Activated naive CD4-positive, alpha-beta T cell treated with Interleukin-2 at 50 U/mL for 16 hours (primary cell): ENCODE measurements around the gene RCSD1.

ENCODE experiments used
- DNase-seq: peaks from one replicate; pipeline ENCODE4 v3.0.0-alpha.2; 2020

RCSD1 gene

DNA sequence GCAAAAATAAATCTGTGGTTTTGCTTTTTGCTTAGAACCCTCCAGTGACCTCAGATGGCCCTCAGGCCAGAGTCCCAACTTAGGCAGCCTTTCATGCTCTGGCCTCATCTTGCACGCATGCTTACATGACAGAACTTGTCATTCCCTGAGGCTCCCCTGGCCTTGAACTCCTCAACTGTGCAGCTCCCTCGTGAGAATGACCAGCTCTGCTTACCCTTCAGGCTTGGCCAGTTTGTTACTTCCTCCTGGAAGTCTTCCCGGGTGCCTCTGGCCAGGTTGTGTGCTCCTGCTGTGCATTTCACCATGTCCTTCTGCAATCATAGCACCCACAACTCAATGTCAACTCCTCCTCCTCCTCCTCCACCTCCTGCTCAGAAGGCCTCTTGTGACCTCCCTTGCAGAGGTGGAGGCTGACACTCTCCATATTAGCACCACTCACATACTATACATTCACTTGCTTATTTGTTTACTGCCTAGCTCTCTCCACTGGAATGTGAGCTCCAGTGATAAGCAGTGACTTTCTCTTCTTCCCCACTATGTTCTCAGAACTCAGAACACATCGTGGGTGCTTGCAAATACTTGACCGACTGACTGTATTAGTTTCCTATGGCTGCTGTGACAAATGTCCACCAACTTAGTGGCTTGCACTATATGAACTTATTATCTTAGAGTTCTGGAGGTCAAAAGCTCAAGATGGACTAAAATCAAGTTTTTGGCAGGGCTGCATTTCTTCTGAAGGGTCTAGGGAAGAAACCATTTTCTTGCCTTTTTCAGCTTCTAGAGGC is 41.9 kb downstream of the RCSD1 start:
- DNase-seq = no peak

DNA sequence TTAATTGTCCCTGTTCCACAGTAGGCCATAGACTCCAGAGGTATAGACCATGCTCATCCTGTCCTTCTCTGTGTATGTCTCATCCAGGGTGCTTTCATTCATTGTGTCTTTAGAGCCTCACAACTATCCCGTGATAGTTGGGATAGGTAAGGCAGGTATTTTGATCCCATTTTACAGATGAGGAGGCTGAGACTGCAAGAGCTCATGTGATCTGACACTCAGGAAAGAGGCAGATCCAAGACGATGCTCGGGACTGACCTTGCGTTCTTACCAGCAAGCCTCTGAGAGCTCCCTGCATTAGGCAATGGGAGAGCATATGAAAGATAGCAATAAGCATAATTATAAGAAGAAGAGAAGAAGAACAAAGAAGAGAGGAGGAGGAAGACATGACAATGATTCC is 42.8 kb downstream of the RCSD1 start:
- no peak for DNase-seq

DNA sequence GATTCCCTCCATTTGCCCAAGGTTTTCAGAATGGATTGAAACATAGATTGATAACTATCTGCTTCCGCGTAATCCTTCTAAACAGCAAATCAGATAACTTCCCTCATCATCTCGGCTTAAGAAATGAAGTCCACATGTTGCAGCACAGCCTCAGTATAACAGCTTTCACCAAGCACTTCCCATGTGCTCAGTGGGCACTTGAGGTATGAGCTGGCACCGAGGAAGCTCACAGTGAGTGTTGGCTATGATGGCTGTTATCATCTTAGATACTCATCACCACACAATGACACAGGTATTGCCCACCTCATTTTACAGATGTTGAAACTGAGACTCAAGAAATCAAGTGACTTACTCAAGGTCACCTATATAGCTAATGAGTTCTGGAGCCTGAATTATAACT is 43.2 kb downstream of the RCSD1 start:
- no peak for DNase-seq

DNA sequence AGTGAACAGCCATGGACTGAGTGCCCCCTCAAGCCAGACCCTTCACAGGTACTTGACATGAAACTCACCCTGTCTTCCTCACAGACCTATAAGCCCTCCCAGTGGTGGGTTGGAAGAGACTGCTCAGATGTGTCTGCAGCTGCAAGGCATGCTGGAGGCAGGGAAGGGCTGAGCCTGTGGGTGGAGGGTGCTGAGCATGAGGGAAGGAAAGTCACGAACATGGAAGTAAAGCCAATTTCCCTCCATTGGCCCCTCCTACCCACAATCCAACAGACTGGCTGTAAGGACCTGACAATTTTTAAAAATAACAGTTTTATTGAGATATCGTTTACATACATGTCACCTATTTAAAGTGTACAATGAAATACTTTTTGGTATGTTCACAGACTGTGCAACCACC is 44.1 kb downstream of the RCSD1 start:
- DNase-seq = no peak

DNA sequence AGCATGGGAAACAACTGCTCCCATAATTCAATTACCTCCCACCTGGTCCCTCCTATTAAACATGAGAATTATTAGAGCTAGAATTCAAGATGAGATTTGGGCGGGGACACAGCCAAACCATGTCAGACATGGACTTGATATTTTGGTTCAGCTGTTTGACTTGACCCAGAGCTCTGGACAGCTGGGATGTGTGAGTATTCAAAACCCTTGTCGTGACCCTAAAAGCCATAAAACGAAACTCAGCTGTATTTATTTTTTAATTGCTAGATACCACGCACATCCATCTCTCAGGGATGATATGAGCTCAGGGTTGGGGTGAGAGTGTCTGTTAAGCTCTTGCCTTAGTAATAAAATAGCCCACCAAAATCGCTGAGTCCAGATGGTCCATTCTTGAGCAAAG is 45.4 kb downstream of the RCSD1 start:
- DNase-seq = no peak

DNA sequence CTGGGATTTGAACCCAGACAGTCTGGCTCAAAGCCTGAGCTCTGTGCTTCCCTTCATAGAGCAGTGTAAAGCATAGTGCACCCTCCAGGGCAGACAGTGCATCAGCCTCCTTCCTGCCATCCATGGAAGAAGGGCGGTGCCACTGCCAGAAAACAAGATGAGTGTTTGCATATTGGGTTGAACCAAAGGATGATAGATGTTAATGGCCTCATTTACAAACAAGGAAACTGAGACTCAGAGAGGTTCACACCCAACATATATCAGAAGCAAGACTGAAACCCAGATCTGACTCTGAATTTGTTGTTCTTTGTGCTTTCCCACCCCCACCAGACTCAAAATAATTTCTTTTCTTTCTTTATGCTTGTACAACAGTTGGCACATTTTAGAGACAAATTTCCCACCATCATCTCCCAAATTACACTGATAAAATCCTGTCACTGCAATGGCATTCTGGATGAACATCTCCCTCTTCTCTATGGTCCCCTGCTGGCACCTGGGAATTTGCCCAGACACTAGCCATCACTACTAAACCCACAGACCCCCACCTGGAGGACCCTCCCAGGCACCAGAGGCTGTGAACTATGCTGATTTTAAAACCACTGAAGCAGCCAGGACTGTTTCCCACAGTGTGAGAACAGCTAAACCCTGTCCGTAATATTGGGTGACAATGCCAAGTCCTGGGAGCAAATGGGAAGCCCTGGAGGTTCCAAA is 46.3 kb downstream of the RCSD1 start:
- DNase-seq = peak; percentile 10

DNA sequence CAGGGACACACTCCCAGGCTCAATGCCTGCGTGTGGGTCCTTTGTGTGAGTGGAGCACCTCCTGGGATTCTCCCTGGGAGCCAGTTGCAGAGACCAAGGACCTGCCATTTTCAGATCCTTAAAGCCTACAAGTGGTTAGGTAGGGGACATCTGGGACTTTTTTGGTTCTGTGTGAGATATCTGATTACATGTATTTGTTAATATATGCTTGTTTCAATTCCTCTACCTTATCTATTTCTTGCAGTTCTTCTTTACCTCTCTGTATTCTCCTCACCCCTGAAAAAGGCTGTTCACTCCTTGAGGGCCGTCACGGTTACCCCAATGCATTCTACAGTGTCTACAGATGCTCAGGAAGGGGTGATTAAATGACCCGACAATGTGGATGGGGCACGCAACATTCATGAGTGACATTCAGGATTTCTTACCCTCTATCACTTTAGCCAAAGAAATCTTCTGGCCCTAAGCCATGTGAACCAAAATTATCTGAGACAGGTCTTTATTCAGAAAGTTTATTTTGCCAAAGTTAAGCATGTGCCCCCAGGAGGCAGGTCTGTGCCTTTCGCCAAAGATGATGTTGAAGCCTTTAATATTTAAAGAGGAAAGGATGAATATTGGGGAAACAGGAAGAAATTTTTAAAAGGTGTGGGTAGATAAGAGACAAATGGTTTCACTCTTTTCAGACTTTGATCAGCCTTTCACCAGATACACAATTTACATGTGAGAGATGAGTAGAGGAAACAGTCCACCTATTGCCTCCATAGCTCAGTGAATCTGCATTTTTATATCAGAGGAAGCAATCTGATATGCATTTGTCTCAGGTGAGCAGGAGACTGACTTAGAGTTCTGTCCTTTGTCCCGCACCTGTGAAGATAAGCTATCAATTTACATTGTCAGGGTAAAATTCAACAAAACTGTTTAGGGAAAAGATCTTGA is 47.1 kb downstream of the RCSD1 start:
- no peak for DNase-seq

DNA sequence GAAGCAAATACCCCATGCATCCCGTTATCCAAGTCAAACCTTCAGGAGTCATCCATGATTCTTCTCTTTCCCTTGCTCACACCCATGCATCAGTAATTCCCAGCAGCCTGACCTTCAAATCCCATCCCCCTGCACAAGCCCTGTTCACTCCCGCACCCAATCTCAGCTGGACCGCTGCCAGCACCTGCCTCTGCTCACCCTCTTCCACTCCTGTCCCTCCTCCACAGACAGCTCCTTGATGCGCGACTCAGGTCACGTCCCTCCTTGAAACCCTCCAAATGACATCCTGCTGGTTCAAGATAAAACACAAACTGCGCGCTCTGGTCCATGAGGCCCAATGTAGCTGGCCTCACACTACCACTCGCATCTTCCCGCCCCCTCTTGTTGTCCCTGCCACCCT is 48.4 kb downstream of the RCSD1 start:
- no peak for DNase-seq

DNA sequence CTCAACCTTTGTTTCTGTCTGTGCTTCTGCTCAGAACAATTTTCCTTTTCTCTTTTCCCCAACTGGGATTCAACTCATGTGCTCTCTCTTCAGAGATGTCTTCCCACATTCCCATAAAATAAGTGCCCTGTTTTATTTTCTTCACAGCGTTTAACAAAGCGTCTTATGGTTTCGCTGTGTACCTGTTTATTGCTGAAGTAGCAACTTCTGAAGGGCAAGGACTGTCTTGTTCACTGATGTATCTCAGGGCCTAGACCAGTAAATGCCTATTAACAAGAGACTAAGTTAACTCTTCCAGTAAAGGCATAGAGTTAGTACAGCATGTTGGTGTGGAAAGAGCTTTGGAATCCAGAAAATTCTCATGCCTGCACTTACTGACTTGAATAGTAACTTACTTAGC is 48.8 kb downstream of the RCSD1 start:
- DNase-seq = no peak

DNA sequence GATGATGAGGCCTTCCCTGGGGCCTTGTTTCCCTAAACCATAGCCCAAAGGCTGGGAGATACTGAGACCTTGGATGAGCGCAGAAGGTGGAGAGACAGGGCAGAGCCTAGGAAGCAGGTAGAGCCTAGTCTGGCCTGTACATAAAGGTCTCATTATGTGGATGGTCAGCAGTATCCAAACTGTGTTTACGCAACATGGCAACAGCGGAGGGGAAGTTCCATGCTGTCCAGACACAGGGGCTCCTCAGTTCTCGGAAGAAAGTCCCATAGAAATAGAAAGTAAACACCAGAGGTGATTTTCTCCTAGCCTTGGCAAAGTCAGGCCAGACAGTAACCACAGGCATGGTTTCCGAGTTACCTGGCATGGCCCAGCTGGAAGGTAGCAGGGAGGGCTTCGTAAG is 49.7 kb downstream of the RCSD1 start:
- DNase-seq = no peak

DNA sequence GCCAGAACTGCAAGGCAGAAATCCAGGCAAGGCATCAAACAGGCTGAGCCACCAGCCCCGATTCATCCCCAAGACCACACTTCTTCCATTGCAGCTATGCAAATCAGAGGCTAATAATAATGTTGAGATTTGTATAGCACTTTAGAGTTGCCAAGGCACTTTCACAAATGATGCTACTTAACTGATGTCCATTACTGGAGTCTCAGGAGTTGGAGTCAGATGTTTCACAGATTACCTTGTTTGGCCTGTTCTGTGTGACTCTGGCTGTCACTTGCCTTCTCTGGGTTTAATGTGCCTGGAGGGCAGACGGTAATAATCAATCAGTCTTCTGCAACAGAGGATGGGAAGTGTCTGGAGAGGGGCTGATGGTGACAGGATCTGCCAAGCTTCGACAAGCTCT is 51.0 kb downstream of the RCSD1 start:
- DNase-seq = no peak

DNA sequence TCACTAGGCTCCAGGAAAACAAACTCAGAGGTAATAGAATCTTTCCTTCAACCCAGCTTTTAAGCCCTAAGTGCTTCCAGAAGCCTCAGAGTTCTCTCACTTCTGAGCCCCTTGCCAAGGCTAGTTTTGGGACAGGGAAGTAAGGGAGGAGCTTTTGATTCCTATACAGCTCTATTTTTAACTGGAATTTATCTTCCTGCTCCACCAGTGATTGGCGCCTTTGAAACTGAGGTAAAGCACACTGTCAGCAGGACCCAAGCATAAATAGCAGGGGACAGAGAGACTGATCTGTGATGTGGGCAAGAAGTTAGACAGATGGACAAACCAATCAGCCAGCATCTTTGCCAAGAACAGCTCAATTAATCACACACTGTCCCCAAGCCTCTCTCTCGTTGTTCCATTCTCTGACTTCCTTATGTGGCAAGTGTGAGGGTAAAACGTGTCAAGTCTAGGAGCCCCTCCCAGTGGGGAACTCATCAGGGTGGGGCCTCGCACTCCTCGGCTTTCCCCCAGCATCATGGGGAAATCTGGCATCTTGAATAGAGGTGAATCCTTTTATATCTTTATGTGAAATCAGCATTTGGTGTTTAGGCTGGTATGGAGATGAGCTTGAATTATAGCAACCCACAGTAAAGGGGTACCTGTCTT is 51.5 kb downstream of the RCSD1 start:
- no peak for DNase-seq

DNA sequence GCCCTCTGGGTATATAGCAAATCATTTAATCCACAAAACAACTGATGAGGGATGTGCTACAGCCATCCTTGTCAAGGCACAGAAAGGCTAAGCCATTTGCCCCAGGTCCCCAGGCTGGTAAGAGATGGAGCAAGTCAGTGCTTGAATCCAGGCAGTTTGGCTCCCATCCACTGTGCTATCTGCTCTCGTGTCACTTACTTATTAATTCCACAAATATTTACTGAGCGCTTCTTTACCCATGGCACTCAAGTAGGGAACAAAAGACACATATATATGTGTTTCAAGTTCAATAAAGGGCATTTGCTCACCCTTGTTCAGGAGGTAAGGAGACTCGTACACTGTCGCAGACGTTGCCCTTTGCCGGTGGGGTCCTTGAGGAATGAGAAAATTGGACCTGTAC is 53.2 kb downstream of the RCSD1 start:
- no peak for DNase-seq

DNA sequence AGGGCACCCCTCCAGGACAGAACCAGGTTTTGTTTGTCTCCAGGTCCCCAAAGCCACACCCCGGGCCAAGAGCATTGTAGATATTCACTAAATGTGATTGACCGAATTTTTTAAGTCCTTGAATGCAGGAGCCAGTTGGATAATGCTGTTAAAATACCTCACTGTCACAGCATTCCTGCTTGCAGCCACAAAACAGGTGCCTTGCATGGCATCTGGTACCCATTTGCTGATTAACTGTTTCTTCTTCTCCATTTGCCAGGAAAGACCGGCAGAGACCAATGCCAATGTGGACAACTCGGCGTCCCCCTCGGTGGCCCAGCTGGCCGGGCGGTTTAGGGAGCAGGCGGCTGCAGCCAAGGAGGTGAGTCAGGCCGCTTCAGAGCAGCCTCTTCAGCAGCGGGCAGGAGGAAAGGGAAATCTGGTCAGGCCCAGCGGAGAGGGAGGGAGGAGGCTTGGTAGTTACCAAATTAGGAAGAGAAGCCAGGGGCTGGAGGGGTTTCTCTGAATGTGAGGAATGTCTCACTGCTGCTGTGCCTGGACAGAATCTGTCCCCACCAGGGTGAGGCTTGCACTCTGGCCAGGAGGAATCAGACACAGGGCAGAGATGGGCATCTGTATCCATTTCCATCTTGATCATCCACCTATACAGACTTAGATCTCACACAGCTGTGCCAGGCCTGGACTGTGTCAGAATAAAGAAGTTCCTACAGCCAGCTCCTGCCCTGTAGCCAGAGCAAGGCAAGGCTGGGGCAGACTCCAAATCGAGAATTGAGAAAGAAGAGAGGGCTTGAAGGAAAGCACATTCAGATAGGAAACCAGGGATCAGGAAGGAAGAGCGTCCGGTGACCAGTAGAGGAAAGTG is 53.8 kb downstream of the RCSD1 start:
- DNase-seq = no peak

DNA sequence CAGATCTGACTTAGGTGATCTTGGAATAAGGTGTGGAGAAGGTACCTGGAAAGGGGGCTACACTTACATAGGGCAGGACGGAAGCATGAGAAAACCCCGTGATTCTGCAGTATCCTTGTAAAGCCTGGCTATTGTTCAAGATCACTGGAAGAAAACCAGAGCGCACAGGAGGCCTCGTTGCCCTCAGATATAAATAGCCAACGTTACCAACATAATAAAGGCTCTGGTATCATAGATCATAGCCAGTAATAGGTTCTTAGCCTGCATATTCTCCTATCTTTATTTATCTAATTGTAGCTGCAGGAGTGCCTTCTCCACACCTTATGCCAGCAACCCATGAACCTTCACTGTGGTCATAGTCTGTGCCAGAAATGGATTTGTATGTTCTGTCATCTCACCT is 55.8 kb downstream of the RCSD1 start:
- no peak for DNase-seq

DNA sequence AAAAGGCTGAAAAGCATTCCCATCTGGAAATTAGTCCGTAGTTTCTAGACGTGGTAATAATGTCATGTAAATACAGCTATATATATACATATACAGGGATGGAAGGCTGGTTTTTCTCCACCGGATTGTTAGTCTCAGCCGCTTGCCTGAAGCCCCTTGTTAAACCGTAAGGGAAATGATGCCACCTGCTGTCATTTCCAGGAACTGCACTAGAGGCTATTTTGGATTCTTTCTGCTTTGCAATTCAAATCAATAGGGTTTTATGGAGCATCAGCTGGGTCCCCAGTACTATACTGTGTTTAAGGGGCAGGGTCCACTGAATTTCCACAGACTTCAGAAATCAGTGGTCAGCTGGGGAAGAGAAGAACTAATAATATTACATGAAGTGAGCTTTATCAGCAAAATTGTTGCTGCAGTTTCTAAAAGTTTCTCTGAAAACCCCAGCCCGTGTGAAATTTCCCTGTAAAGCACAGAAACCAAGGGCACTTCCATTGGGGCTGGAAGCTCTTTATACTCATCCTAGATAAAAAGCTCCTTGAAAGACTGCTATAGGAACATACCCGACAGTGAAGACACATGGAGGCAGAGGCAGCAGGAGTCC is 58.0 kb downstream of the RCSD1 start:
- DNase-seq = peak; percentile 78

DNA sequence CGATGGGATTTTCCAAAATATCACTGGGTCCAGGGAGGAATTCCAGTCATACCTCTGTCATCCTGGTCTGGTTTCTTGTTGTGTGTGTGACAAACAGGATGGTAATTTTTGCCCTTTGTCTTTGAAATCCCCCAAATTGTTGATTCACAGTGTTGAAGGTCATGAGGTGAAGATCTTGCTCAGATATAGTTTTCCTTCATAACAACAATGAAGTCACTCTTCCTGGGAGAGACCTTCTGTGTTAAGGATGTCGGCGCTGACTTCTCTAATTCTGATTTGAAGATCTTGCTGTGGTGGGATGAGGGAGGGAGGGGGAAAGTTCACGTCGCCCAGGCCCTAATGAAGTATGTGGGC is 59.5 kb downstream of the RCSD1 start:
- DNase-seq = no peak

DNA sequence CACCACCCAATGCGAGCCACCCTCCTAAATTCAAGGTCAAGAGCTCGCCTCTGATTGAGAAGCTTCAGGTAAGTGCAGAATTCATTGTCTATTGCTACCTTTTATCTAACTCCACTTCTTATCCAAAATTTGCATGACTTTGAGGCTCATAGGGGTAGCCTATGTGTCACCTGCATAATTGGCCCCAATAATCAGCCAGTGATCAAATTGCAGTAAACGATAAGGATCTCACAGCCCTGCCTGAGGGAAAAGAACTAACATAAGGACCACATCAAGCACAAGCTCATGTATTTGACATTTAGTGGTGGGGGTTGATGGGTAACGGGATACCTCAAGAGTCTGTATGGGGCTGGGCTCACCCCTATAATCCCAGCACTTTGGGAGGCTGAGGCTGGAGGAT is 60.0 kb downstream of the RCSD1 start:
- DNase-seq = no peak

DNA sequence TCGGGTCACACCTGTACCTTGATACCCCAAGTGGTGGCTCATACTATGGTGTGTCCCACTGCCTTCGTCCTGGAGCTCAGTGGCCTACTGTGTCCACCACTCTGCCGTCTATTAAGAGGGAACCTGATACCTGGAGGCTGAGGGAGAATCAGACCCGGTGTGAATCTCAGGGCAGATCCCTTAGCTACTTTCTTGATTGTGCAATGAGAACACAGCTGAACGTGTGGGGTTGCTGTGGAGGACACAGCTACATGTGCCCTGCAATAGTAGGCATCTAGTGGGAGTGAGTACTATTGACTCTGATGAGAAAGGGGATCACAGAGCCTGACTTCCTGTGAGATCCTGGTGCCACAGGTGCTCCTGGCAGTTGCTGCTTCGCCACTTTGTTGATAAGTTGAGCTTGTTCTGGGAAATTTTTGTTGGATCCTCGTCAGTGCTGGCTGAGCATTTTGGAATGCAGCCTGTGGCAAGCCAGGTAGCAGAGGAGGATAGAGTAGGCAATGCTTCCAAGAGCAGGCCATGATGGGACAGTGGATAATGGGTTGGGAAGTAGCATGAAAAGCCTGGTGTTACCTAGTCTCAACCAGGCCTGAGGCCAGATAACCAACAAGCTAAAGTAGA is 63.5 kb downstream of the RCSD1 start:
- DNase-seq = no peak

DNA sequence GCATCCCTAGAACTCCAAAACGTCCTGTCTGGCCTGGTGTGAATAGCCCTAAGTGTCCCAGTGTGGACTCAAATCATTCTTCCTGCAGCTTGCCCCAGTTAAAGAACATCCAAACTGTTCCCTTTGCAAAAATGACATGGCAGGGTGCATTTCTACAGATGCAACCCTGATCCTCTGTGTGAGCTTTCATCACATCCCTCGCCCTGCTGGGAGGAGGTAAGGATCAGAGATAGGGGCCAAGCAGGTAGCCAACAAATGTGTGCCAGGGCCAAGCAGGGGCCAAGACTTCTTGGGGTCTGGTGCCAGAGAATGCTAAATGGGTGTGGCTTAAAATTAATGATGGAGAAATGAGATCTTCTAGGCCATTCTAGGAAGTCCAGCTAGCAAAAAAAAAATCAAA is 64.7 kb downstream of the RCSD1 start:
- DNase-seq = no peak

DNA sequence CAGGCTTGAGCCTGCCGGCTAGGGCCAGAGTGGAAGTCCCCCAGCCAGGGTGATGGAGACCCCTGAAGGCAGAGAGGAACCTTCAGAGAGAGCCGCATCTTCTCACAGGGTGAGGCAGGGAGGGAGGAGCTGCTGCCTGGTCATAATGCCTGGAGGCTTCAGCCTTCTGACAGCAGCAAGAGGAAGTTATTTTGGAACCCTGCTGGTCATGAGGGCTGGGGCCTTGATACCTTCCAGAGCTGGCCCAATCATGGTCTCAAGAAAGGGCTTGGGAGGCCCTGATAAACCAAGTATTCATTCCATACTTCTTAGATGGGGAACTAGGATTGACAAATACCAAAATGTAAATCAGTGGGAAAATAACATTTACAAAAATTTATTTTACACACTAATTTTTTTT is 65.1 kb downstream of the RCSD1 start:
- no peak for DNase-seq
